IMR-90 (cell line): ENCODE data around the gene SPON1. TPM values are rescaled to one million over a fixed set of nuclear protein-coding genes. Genes with fewer than 3 reads are reported as not detected.

Experiments used
- ATAC-seq: fragments of 200-7000 bp; cut with Tn5 transposase; 2 replicates; pipeline ENCODE4 v1.9.1; 2020; ENCODE audit warnings: low read depth, mild to moderate bottlenecking, moderate library complexity
- BruUV-seq: library from RNA; stranded (reverse); fragments of 400-500 nt; replicated peaks from 2 replicates; lab custom pipeline; 2021; lab: Mats Ljungman, UMichigan
- CTCF ChIA-PET: fragments of 300-600 bp; formaldehyde crosslinking; extraction: SDS; loops from one replicate; lab custom pipeline; 2021; ENCODE audit warnings: antibody characterized with exemption; lab: Yijun Ruan, JAX
- POLR2A ChIA-PET: fragments of 300-600 bp; sonication (Branson Sonifier 250); formaldehyde crosslinking; loops from one replicate; lab custom pipeline; 2022; ENCODE audit warnings: antibody characterized with exemption; ENCODE audit not compliant: unreplicated experiment; lab: Charles Lee
- DNase-seq: peaks from one replicate; pipeline ENCODE4 v3.0.0; 2013
- H2AFZ ChIP-seq: replicated peaks from 2 replicates; pipeline ENCODE3; 2013; ENCODE audit warnings: low read length, mild to moderate bottlenecking; ENCODE audit not compliant: poor library complexity
- H2AK5ac ChIP-seq: 2 replicates; pipeline ENCODE4 v1.6.1; 2013; ENCODE audit warnings: low read depth, low read length, inconsistent platforms
- H2AK9ac ChIP-seq: replicated peaks from 2 replicates; pipeline ENCODE3; 2013; ENCODE audit warnings: mild to moderate bottlenecking, low read depth, low read length, moderate library complexity; ENCODE audit not compliant: poor library complexity
- H2BK120ac ChIP-seq: 2 replicates; pipeline ENCODE4 v1.6.1; 2013; ENCODE audit warnings: low read depth, low read length, inconsistent platforms
- H2BK15ac ChIP-seq: 3 replicates; pipeline ENCODE4 v1.6.1; 2013; ENCODE audit warnings: low read depth, low read length, inconsistent platforms
- H2BK20ac ChIP-seq: 2 replicates; pipeline ENCODE4 v1.6.1; 2013; ENCODE audit warnings: low read depth, mild to moderate bottlenecking, inconsistent platforms, low read length, moderate library complexity
- H2BK5ac ChIP-seq: 2 replicates; pipeline ENCODE4 v1.6.1; 2013; ENCODE audit warnings: mild to moderate bottlenecking, low read depth, low read length, inconsistent platforms; ENCODE audit not compliant: poor library complexity, severe bottlenecking
- H3K14ac ChIP-seq: replicated peaks from 2 replicates; pipeline ENCODE4 v1.6.1; 2013; ENCODE audit warnings: low read depth, low read length, inconsistent platforms
- H3K18ac ChIP-seq: 2 replicates; pipeline ENCODE4 v1.6.1; 2013; ENCODE audit warnings: low read depth, low read length, control low read depth
- H3K23ac ChIP-seq: 2 replicates; pipeline ENCODE4 v1.6.1; 2013; ENCODE audit warnings: low read depth, low read length, inconsistent platforms
- H3K27ac ChIP-seq: 2 replicates; pipeline ENCODE4 v1.5.1; 2013; ENCODE audit warnings: mild to moderate bottlenecking, control low read depth, low read length; ENCODE audit not compliant: insufficient read depth
- H3K27me3 ChIP-seq: 2 replicates; pipeline ENCODE4 v1.6.1; 2013; ENCODE audit warnings: low read length; ENCODE audit not compliant: control insufficient read depth, insufficient read depth
- H3K36me3 ChIP-seq: 2 replicates; pipeline ENCODE4 v1.6.1; 2013; ENCODE audit warnings: low read length, mixed read lengths; ENCODE audit not compliant: control insufficient read depth, insufficient read depth
- H3K4ac ChIP-seq: 2 replicates; pipeline ENCODE4 v1.6.1; 2013; ENCODE audit warnings: low read depth, low read length, inconsistent platforms
- H3K4me1 ChIP-seq: 2 replicates; pipeline ENCODE4 v1.6.1; 2013; ENCODE audit warnings: low read length, mixed read lengths; ENCODE audit not compliant: control insufficient read depth, insufficient read depth
- H3K4me2 ChIP-seq: 2 replicates; pipeline ENCODE4 v1.6.1; 2013; ENCODE audit warnings: low read depth, mild to moderate bottlenecking, control low read depth, low read length, moderate library complexity
- H3K4me3 ChIP-seq: 2 replicates; pipeline ENCODE4 v1.5.1; 2013; ENCODE audit warnings: low read depth, mild to moderate bottlenecking, control low read depth, low read length, moderate library complexity; ENCODE audit not compliant: insufficient read depth
- H3K56ac ChIP-seq: 2 replicates; pipeline ENCODE4 v1.6.1; 2013; ENCODE audit warnings: low read length, inconsistent platforms; ENCODE audit not compliant: insufficient read depth; ENCODE audit errors: extremely low read depth
- H3K79me1 ChIP-seq, 2 experiments: 2 replicates each; pipeline ENCODE4 v1.6.1; 2013; ENCODE audit warnings: low read length in 2 of 2, inconsistent platforms in 1 of 2, low read depth in 1 of 2
- H3K9ac ChIP-seq: 2 replicates; pipeline ENCODE4 v1.6.1; 2013; ENCODE audit warnings: low read depth, low read length, control low read depth
- H3K9me1 ChIP-seq: 2 replicates; pipeline ENCODE4 v1.6.1; 2013; ENCODE audit warnings: low read length, inconsistent platforms; ENCODE audit not compliant: insufficient read depth
- H3K9me3 ChIP-seq: 2 replicates; pipeline ENCODE4 v1.6.1; 2013; ENCODE audit warnings: low read length; ENCODE audit not compliant: control insufficient read depth, insufficient read depth
- H4K20me1 ChIP-seq: 2 replicates; pipeline ENCODE4 v1.6.1; 2013; ENCODE audit warnings: low read length, inconsistent platforms; ENCODE audit not compliant: insufficient read depth
- H4K5ac ChIP-seq: 2 replicates; pipeline ENCODE4 v1.6.1; 2013; ENCODE audit warnings: mild to moderate bottlenecking, low read depth, low read length, control low read depth
- H4K8ac ChIP-seq, 2 experiments: 2 replicates each; pipeline ENCODE4 v1.6.1; 2013; ENCODE audit warnings: low read depth in 2 of 2, low read length in 2 of 2, control low read depth in 1 of 2, inconsistent platforms in 1 of 2
- H4K91ac ChIP-seq: 2 replicates; pipeline ENCODE4 v1.6.1; 2013; ENCODE audit warnings: low read depth, low read length, inconsistent platforms; ENCODE audit not compliant: insufficient read depth
- BHLHE40 ChIP-seq: fragments of 150-350 bp; IDR thresholded peaks from 2 replicates; pipeline ENCODE4 v1.6.1; 2016; ENCODE audit warnings: mild to moderate bottlenecking, low read depth, low read length
- CEBPB ChIP-seq: IDR thresholded peaks from 2 replicates; pipeline ENCODE4 v1.6.1; 2012; ENCODE audit warnings: low read depth, low read length, improper control_type of control experiment
- CTCF ChIP-seq: conservative IDR thresholded peaks from 2 replicates; pipeline ENCODE4 v1.5.1; 2012; ENCODE audit warnings: mild to moderate bottlenecking, low read depth, low read length, improper control_type of control experiment
- MAFK ChIP-seq: IDR thresholded peaks from 2 replicates; pipeline ENCODE4 v1.6.1; 2012; ENCODE audit warnings: low read depth, low read length, improper control_type of control experiment
- SMC3 ChIP-seq: fragments of 150-350 bp; IDR thresholded peaks from 2 replicates; pipeline ENCODE4 v1.6.1; 2016; ENCODE audit warnings: low read depth, mild to moderate bottlenecking, antibody characterized with exemption, low read length, moderate library complexity
- USF2 ChIP-seq: fragments of 150-350 bp; IDR thresholded peaks from 2 replicates; pipeline ENCODE4 v1.6.1; 2017; ENCODE audit warnings: mild to moderate bottlenecking, antibody characterized with exemption, low read length, low read depth
- WGBS, 2 experiments: methylation state at CpG; one replicate each; pipeline versions ENCODE4 v1.1.5 to v1.1.7; 2013; ENCODE audit warnings: missing lambda C conversion rate in 2 of 2; ENCODE audit not compliant: insufficient read length in 1 of 2; ENCODE audit errors: extremely low coverage in 2 of 2; 5-methylcytosine and 5-hydroxymethylcytosine counted together
- dilution Hi-C: fragments of 300-500 bp; cut with HindIII; formaldehyde crosslinking; loops from one replicate; pipeline ENCODE4 v1.14.3; 2018; ENCODE audit warnings: low sequenced_read_pairs; ENCODE audit not compliant: unreplicated experiment
- in situ Hi-C: fragments of 300-500 bp; cut with MboI; formaldehyde crosslinking; loops from 3 replicates; pipeline ENCODE4 v1.14.3; 2019; ENCODE audit warnings: low sequenced_read_pairs, inconsistent platforms, mixed read lengths
- intact Hi-C: fragments of 100-400 bp; cut with micrococcal nuclease; formaldehyde crosslinking; loops from 2 replicates; pipeline ENCODE4 v1.10.0; 2022
- polyA plus RNA-seq, 3 experiments: library from polyadenylated mRNA; depleted of rRNA; stranded (reverse); fragments of >200 nt; gene quantifications; 2 replicates each; pipeline ENCODE4 v1.2.3, GENCODE V29; 2012; ENCODE audit warnings: low replicate concordance in 1 of 3
- total RNA-seq: library from RNA; depleted of rRNA; stranded (reverse); fragments of >200 nt; gene quantifications from 2 replicates; pipeline ENCODE4 v1.2.3, GENCODE V29; 2012

The SPON1 gene
- total and polyA plus RNA-seq, 2 of the 4 experiments (the other 2 are of a cell fraction), result 0.62 to 0.72 TPM

DNA sequence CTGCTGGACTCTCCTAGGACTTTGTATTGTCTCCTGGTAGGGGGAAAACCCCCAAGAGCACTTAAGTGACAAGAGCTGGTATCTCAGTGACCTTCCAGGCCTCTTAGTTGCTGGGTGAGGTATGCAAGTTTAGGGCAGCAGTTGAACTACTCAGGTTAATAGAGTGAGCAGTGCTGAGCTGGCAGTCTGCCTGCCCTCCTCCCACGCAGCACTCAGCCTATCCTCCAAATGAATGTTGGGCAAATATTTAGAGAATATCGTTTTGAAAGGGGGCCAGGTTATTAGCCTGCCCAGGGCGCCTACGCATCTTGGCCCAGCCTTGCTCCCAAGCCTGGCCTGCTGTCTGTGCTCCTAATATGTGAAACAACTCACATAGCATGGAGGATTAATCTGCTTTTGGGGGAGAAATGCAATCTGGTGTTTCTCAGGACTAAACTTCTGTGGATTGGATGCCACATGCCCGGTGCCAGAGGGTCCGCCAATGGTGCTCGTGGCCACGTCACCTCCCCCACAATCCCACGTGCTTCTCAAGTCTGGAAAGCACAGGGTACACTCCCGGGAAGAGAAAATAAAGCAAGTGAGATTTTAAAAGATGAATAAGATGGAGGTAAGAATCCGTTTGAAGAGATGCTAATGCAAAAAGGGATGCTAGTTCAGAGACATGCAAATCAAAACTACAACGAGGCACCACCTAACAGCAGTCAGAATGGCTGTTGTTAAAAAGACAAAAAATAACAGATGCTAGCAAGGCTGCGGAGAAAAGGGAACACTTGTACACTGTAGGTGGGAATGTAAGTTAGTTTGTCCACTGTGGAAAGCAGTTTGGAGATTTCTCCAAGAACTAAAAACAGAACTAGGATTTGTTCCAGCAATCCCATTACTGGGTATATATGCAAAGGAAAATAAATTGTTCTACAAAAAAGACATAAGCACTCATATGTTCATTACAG lies 67.7 kb downstream of the SPON1 start:
- POLR2A ChIA-PET, result no interaction called here
- no peak overlapping the region for H3K9ac ChIP-seq
- H3K4me2 ChIP-seq, result peak overlapping the region; percentile 6; the same call in 1 of the 2 replicates

More for the DNA sequence above, 67.7 kb downstream of the SPON1 start:
- Histone ChIP-seq H3K4me3 (no peak overlapping the region), H3K79me1 (no peaks in the 10 kb centered on the region), H3K4ac (peak overlapping the region; percentile 46; the same call in 1 of the 2 replicates), H2AFZ (peak overlapping the region; percentile 82), H3K4me1 (peaks cover 16% of the 10 kb centered on the region), H3K36me3 (no peaks in the 10 kb centered on the region), H3K18ac (no peak overlapping the region; the same call in 1 of the 2 replicates), H3K9me1 (no peaks in the 10 kb centered on the region), H3K27me3 (peaks cover 12% of the 10 kb centered on the region), H4K20me1 (no peaks in the 10 kb centered on the region), H4K5ac (no peak overlapping the region), H3K27ac (peak overlapping the region; percentile 37; the same call in 1 of the 2 replicates), H3K9me3 (no peaks in the 10 kb centered on the region), H2AK5ac (no peak overlapping the region), H2BK5ac (no peak overlapping the region), H2BK120ac (peak overlapping the region; percentile 41; the same call in 1 of the 2 replicates), H4K8ac (no peak overlapping the region; a peak in 1 of 4 replicates), H3K56ac (peak overlapping the region; percentile 26; the same call in 1 of the 2 replicates), H3K14ac (peak overlapping the region; percentile 72), H3K23ac (peak overlapping the region; percentile 50; the same call in 1 of the 2 replicates), H4K91ac (peak overlapping the region; percentile 3; the same call in 1 of the 2 replicates), H2BK15ac (no peak overlapping the region), H2BK20ac (peak overlapping the region; percentile 72), H2AK9ac (peak overlapping the region; percentile 44)
- peak; percentile 78 for ATAC-seq
- TF ChIP-seq CEBPB, result no peak
- TF ChIP-seq MAFK, result peak; percentile 42; the same call in 1 of the 2 replicates
- TF ChIP-seq BHLHE40, result no peak
- no peak for TF ChIP-seq SMC3
- peak; percentile 57 for TF ChIP-seq USF2
- TF ChIP-seq CTCF, result no peak
- in situ Hi-C loops, result no loop called here
- CTCF ChIA-PET, result no interaction called here
- DNase-seq, result peak; percentile 81
- no CpG with 5 or more reads among the region's 13 CpGs for WGBS, 2 experiments
- intact Hi-C loops, result no loop called here
- dilution Hi-C loops, result no loop called here
- no TSS peak for BruUV-seq
